NCI-H2227 (cell line): ENCODE measurements around the gene SNAI3.

ENCODE experiments used
- DNase-seq: peaks from one replicate; lab custom pipeline; 2025; ENCODE audit not compliant: unreplicated experiment; lab: John Stamatoyannopoulos, UW

The SNAI3 gene

GRCh38 chr16:88651989-88652761, 34.1 kb downstream of the SNAI3 start:
- no peak for DNase-seq

GRCh38 chr16:88651276-88651988, 34.9 kb downstream of the SNAI3 start:
- DNase-seq: no peak

GRCh38 chr16:88650749-88651275, 35.5 kb downstream of the SNAI3 start, which contains the start of gene CYBA:
TSS of gene CYBA (minus strand) at chr16:88651053. CDS start at chr16:88651013, 40 bp downstream.
- no peak for DNase-seq

- DNase-seq: no peak
Observed at GRCh38 chr16:88649924-88650748, 36.2 kb downstream of the SNAI3 start.

GRCh38 chr16:88649195-88649923, 36.9 kb downstream of the SNAI3 start:
- no peak for DNase-seq

- no peak for DNase-seq
Observed at GRCh38 chr16:88647178-88648070, 38.9 kb downstream of the SNAI3 start.

GRCh38 chr16:88646345-88647034, 39.8 kb downstream of the SNAI3 start:
- no peak for DNase-seq

GRCh38 chr16:88645941-88646340, 40.4 kb downstream of the SNAI3 start:
- no peak for DNase-seq

GRCh38 chr16:88645455-88645854, 40.9 kb downstream of the SNAI3 start:
- no peak for DNase-seq

GRCh38 chr16:88643644-88643932, 42.7 kb downstream of the SNAI3 start:
- no peak for DNase-seq

- DNase-seq: no peak
Observed at GRCh38 chr16:88642881-88643643, 43.2 kb downstream of the SNAI3 start.

- DNase-seq: no peak
Observed at GRCh38 chr16:88640498-88641247, 45.6 kb downstream of the SNAI3 start.

- no peak for DNase-seq
Observed at GRCh38 chr16:88640039-88640495, 46.2 kb downstream of the SNAI3 start.

GRCh38 chr16:88639231-88640038, 46.9 kb downstream of the SNAI3 start:
- no peak for DNase-seq

- DNase-seq: no peak
Observed at GRCh38 chr16:88638323-88639230, 47.7 kb downstream of the SNAI3 start, which contains the start of gene IL17C. TSS of gene IL17C (plus strand) at chr16:88638572. CDS start at chr16:88638642, 70 bp downstream.
